Measurements from ENCODE around the gene SQOR.

The SQOR gene

DNA sequence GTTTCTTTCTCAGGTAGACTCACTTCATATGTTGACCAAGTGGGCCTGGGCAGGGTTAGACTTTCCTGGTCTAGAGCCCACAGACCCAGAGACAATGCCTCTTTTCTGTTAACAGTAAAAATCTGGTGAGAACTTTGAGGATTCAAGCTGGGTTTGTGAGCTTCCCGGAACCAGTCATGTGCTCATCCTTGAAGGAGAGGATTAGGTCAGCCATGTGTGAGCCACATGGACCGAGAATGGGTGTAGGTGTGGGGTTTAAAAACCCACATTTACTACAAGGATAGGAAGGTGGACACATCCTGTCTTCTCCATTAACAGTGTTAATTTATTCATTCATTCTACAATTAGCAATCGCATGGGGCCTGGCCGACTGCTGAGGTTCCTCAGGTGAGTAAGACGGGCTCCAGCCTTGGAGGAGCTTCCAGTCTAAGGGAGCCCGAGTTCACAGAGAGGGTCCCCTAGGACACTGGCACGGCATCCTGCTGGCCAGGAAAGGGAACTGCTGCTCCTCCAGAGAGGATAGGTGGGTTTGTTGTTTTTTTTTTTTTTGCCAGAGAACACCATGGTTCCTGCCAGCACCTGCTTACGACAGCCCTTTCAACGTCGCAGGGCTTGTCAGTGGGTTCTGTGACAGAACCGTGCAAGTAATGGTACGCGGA lies 69.0 kb downstream of the SQOR start:
- in situ Hi-C loops (cut with MboI; ENCODE audit: low sequenced_read_pairs) = no loop called here

DNA sequence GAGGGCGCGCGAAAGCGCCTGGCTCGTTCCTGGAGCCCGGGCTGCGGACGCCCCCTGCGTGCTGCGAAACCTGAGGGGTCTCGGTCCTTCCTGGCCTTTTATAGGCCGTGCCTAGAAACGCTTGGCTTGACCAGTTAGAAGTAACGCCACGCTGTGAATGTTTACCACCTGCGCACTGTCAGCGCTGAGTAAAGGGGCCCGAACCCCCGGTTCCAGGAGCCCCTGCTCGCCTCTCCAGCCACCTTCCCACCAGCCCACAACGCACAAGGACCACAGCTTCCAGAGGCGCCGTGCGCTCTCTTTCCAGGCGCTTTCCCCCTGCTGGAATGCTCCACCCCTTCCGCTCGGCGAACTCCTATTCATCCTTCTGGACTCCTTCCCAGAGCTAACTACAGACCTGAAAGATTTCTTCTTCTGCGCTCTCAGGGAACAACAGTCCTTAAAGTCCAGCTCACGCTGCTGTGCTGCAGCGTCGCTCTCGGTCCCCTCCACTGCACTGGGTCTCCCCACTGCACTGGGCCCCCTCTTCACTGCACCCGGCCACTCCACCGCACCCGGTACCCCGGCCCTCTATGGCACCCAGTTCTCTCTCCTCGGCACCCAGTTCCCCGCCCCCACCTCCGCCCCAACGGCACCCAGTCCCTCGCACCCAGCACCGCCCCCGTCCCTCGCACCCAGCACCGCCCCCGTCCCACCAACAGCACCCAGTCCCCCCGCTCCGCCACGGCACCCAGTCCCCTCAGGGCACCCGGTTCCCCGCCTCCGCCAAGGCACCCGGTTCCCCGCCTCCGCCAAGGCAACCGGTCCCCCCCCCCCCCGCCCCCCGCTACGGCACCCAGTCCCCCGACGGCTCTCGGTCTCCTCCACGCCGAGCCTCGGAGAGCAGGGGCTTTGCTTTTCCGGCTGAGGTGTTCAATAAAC lies 69.8 kb downstream of the SQOR start:
- in situ Hi-C loops (cut with MboI; ENCODE audit: low sequenced_read_pairs) = no loop called here

DNA sequence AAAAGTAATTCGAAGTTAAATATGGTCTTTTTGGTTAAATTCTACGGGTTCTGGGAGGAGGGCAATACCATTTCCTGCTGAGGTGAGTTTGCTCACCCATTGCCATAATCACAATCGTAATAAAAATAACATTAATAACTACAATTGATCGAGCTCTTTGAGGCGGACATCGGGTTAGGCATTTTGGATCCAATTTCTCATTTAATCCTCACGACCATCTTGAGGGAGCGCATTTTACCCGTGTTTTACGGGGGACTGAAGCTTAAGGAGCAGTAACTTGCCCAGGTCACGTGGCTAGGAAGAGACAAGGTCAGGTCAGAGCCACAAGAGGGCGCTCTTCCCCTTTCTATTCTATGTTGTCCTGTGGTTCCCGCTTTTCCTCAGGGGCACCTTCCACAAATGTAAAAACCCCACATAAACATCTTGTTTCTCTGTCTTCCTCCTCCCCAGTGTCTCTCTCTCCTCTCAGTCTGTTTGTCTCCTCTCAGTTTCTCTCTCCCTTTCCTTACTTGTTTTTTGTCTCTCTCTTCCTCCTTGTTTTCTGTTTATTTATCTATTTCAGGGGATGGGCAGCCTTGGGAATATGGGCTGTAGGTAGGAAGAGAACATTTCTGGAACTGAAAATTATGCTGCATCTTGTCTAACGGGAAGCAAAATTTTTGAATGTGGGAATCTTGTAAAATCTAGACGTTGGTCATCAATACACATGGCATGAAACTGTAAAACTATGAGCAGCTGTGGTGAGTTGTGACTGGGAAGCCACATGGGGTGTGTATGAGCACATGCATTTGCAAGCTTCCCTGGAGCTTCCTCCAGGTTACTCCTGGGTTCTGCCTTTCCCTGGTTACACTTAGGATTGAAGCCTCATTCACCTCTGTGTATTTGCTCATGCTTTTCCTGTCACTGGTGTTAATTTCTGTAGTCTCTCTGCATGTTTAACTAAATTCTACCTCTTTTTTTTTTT lies 71.0 kb downstream of the SQOR start:
- in situ Hi-C loops (cut with MboI; ENCODE audit: low sequenced_read_pairs) = no loop called here

DNA sequence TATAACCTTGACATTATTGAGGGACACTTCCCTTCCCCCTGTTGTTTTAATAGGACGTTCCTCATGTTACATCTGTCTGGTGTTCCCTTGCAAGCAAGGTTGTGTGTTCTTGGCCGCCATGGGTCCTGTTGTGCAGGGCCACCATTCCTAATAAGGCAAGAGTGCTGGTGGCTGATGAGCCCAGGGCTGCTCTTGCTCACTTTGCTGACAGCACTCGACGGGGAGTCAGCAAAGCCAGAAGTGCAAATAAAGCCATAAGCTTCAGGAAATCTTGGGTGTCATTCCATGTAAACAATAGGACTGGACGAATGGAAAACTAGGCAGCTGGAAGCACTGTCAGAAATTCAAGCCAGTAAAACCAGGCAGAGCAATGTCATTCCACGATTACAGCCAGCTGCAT lies 75.8 kb downstream of the SQOR start:
- in situ Hi-C loops (cut with MboI; ENCODE audit: low sequenced_read_pairs) = no loop called here

DNA sequence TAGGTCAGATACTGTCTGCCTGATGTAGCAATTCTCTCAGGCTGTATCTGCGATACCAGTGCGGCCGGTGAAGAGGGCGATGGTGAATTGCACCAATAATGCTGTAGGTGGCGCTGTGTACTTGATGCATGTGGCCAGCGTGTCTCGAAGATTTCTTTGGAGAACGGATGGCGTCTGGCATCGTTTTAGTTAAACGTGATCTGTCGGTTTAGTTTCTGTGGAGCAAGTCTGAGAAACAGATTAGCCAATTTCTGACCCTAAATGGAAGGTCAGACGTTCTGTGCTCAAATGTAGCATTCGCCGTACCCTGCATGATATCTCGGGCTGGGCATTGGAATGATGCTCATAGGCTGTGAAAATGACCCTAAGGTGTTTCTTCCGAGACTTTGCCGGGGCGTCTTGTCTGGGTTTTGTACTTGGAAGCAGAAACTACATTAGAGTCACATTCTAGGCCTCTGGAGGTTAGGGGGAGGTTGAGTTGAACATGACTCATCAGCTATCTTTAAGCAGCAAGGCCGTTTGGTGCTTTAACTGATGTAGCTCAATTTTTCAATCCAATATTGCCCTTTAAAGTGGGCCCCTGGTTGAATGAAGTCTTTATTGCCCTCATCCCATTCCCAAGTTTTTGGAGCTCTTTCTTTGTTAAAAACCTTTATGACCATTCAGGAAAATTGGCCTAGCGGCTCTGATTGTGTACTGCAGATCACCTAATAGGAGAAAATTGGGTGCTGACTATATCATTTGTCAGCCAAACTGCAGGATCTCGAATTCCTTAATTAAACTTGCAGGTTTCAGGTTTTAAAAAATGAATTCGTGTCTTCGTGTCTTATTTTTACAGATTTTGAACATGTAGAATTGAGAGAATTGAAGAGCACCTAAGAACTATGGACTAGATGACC lies 80.0 kb downstream of the SQOR start:
- in situ Hi-C loops (cut with MboI; ENCODE audit: low sequenced_read_pairs) = no loop called here

DNA sequence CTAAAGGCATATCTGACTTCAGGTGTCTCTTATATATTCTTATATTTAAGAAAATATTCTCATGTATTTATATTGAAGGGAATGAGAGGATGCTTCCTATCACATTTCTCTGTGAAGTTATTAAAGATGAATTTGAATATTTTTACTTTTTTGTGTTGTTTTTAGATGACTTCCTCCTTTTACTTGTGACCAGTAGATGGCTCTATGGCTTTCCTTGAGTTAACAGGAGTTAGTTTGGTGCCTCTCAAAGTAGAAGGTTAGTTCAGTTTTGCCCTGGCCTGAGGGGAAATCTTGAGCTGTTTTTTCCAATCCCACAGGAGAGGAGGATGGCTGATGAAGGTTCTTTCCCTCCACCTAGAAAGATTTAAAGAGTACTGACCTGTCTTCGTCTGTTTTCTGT lies 80.7 kb downstream of the SQOR start:
- in situ Hi-C loops (cut with MboI; ENCODE audit: low sequenced_read_pairs) = no loop called here

DNA sequence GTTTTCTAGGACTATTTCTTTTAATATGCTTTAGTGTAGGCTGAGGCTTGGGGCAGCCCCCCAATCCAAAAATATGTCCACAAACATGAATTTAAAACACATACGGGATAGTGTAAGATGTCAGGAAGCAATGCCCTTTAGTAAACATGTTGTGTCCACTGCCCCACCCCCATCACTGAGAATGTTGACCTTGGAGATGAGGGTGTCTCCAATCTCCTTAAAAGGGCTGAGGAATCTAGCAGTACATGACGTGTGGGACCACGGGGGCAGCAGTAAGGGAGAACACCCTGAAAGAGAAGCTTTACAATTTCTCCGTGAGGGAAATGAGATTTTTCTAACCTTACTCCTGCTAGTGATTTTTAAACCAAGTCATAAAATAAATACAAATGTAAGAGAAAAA lies 84.7 kb downstream of the SQOR start:
- in situ Hi-C loops (cut with MboI; ENCODE audit: low sequenced_read_pairs) = no loop called here

DNA sequence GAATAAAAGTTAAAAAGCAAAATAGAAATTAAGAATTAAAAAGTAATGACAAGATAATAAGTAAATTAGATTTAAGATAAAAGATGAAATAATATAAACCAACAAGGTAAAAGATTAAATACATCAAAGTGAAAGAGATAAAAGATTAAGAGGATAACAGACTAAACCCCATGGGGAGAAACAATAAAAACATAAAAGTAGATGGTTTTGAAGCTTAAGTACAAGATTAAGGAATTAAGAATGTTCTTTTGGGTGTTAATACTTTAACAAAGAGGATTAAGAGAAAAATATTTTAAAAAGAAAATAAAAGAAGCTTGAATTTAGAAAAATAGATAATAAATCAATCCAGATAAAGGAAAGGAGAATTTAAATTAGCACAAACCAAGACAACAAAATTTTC lies 85.4 kb downstream of the SQOR start:
- in situ Hi-C loops (cut with MboI; ENCODE audit: low sequenced_read_pairs) = no loop called here

DNA sequence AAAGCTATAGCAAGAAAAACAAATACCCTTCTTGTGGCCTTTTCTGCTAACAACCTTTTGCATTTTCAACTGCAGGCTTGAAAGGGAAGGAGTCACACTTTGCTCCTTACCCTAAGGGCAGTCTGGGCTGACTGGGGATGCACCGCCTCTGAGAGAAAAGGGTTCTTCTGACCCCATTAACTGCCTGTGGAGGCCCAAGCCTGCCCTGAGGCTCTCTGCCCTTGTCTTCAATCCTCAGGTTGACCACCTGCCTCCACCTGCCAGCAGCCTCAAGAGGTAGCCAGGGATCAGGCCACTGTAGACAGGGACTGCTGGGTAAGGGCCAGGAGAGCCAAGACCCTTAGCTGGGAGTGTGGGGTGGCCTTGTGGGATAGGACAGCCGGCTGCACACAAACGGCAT lies 93.8 kb downstream of the SQOR start:
- in situ Hi-C loops (cut with MboI; ENCODE audit: low sequenced_read_pairs) = no loop called here

DNA sequence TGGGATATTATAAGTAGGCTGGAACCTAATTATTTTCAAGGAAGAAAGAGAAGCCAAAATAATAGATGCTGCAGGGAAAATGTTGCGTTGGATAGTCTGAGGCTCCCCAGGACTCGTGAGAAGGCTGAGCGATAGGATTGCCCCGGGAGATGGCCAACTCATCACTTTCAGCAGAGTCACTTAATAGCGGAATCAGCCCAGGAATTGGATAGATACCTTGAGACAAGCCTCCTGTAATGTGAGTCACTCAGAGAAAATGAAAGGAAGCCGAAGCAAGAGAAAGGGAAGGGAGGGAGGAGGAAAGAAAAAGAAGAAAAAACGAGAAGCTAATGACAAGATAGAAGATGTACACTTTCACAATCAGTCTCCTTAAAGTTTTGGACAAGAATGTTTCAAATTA lies 94.3 kb downstream of the SQOR start:
- in situ Hi-C loops (cut with MboI; ENCODE audit: low sequenced_read_pairs) = no loop called here

DNA sequence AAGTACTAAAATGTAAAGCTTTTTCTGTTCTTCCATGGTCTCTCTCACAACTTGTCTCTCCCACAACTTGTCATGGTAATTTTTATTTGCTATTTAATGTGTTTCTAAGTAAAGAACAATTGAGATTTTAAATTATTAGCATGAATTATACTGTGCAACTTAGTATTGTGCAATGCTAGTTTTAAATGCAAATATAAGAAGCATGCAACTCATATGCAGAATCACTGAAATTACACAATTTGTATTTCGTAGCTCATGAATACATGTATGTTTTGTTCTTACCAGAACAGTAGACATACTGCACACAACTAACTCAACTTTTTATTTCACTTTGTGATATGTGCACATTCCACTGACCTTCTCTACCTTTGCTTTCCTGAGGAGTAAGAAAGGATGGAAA lies 96.5 kb downstream of the SQOR start:
- in situ Hi-C loops (cut with MboI; ENCODE audit: low sequenced_read_pairs) = no loop called here

DNA sequence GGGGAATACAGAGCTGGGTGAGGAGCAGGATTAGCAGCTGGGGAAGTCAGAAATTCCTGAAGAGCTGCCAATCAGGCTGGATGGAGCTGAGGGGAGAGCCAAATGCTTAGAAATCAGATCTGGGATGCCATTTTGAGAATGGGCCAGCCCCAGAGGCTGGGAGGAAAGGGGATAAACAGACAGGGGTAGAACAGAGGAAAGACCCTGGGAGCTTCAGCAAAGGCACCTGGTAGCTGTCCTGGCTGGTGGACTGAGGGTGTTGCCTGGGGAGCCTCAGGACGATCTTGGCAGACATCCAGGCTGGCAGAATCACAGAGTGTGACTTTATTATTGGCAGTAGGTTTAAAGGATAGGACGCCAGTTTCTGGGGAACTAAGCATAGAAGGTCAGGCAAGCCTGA lies 97.8 kb downstream of the SQOR start:
- in situ Hi-C loops (cut with MboI; ENCODE audit: low sequenced_read_pairs) = no loop called here

DNA sequence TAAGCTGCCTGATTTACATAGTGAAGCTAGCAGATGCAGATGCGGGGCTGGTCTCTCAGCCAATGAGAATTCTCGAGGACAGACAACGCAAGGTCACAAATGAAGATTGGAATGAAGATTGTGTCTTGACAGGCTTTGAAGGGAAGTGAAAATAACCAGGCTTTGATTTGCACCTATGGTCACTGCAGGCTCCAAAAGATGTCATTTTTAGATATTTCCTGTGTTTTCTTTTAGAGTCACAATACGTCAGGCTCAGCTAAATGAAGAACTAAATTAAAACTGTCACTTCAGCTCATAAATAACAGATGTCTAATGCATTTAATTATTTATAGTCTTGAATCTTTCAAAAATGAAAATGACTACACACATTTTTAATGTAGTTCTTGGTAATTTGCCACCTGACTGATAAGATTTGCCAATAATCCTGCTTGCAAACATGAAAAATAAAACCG lies 99.5 kb downstream of the SQOR start:
- in situ Hi-C loops (cut with MboI; ENCODE audit: low sequenced_read_pairs) = no loop called here
